ENCODE data around the gene MBD3. TPM values are rescaled to one million over a fixed set of nuclear protein-coding genes. Genes with fewer than 3 reads are reported as not detected.

MBD3 gene
- total RNA-seq, 1 donor from 2014 or later: 75.3 TPM

- no peak for DNase-seq (ENCODE audit: low read depth)
- TF ChIP-seq, protein P1, sequence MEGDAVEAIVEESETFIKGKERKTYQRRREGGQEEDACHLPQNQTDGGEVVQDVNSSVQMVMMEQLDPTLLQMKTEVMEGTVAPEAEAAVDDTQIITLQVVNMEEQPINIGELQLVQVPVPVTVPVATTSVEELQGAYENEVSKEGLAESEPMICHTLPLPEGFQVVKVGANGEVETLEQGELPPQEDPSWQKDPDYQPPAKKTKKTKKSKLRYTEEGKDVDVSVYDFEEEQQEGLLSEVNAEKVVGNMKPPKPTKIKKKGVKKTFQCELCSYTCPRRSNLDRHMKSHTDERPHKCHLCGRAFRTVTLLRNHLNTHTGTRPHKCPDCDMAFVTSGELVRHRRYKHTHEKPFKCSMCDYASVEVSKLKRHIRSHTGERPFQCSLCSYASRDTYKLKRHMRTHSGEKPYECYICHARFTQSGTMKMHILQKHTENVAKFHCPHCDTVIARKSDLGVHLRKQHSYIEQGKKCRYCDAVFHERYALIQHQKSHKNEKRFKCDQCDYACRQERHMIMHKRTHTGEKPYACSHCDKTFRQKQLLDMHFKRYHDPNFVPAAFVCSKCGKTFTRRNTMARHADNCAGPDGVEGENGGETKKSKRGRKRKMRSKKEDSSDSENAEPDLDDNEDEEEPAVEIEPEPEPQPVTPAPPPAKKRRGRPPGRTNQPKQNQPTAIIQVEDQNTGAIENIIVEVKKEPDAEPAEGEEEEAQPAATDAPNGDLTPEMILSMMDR (IDR thresholded peaks at IDR 0.05; ENCODE audit: insufficient read depth, low read length, severe bottlenecking): no peak
- no peaks in the 10 kb centered on the region for H3K27me3 ChIP-seq (ENCODE audit: control insufficient read depth, insufficient read depth, low read length)
- peak overlapping the region; percentile 96 for H3K4me3 ChIP-seq (ENCODE audit: low read depth, low read length)
- peaks cover 1% of the 10 kb centered on the region for H3K36me3 ChIP-seq (ENCODE audit: control insufficient read depth, insufficient read depth, low read length)
- FAIRE-seq: no peak
Measured at GRCh38 chr19:1591421-1592023, 1.1 kb downstream of the MBD3 start.

GRCh38 chr19:1590641-1591397, 1.8 kb downstream of the MBD3 start:
- peak overlapping the region; percentile 96 for H3K4me3 ChIP-seq (ENCODE audit: low read depth, low read length)
- peaks cover 2% of the 10 kb centered on the region for H3K36me3 ChIP-seq (ENCODE audit: control insufficient read depth, insufficient read depth, low read length)
- H3K27me3 ChIP-seq (ENCODE audit: control insufficient read depth, insufficient read depth, low read length): no peaks in the 10 kb centered on the region
- no peak for FAIRE-seq
- TF ChIP-seq, protein P1 (IDR thresholded peaks at IDR 0.05; ENCODE audit: insufficient read depth, low read length, severe bottlenecking): peak; percentile 59
- DNase-seq (ENCODE audit: low read depth): no peak

DNA sequence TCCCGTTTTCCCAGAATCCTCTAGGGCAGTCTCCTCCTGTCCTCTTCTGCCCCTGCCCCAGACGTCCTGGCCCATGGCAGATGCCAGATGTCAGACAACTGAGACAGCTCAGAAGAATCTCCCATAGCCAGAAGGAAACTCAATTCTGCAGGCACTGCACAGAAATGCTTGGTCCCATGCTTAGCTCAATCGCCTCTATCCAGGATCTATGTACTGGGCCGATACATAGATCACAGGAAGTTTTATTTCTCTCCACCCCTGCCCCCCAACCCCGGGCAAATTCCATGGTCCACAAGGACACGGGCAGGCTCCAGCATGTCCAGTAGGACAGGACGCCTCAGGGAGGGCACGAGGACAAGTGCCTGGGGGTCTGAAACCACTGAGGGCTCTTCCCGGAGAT, 4.8 kb downstream of the MBD3 start:
- DNase-seq (ENCODE audit: low read depth): no peak
- no peak for FAIRE-seq
- Histone ChIP-seq H3K27me3 (ENCODE audit: control insufficient read depth, insufficient read depth, low read length) (no peaks in the 10 kb centered on the region), H3K36me3 (ENCODE audit: control insufficient read depth, insufficient read depth, low read length) (peaks cover 8% of the 10 kb centered on the region), H3K4me3 (ENCODE audit: low read depth, low read length) (no peak overlapping the region)
- TF ChIP-seq, protein P1 (IDR thresholded peaks at IDR 0.05; ENCODE audit: insufficient read depth, low read length, severe bottlenecking): no peak

DNA sequence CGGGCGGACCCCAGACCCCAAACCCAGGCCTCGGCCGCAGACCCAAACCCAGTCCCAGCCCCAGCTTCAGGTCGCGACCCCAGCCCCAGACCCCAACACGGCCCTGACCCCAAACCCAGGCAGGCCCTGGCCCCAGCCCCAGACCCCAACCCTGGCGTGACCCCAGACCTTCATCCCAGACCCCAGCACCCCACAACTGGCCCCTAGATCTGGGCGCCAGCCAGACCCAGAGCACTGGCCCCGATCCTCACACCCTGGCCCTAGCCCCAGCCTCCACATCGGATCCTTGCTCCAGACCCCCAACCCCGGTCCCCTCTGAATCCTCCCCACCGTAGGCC, 7.5 kb downstream of the MBD3 start:
- Histone ChIP-seq H3K4me3 (ENCODE audit: low read depth, low read length) (no peak overlapping the region), H3K36me3 (ENCODE audit: control insufficient read depth, insufficient read depth, low read length) (peaks cover 24% of the 10 kb centered on the region), H3K27me3 (ENCODE audit: control insufficient read depth, insufficient read depth, low read length) (no peaks in the 10 kb centered on the region)
- FAIRE-seq: no peak
- no peak for DNase-seq (ENCODE audit: low read depth)
- TF ChIP-seq, protein P1 (IDR thresholded peaks at IDR 0.05; ENCODE audit: insufficient read depth, low read length, severe bottlenecking): no peak

GRCh38 chr19:1584500-1585242, 8.0 kb downstream of the MBD3 start:
- TF ChIP-seq, protein P1 (IDR thresholded peaks at IDR 0.05; ENCODE audit: insufficient read depth, low read length, severe bottlenecking): no peak
- no peak for FAIRE-seq

More at GRCh38 chr19:1584500-1585242, 8.0 kb downstream of the MBD3 start:
- H3K36me3 ChIP-seq (ENCODE audit: control insufficient read depth, insufficient read depth, low read length): peaks cover 27% of the 10 kb centered on the region
- DNase-seq (ENCODE audit: low read depth): no peak
- no peak overlapping the region for H3K4me3 ChIP-seq (ENCODE audit: low read depth, low read length)
- H3K27me3 ChIP-seq (ENCODE audit: control insufficient read depth, insufficient read depth, low read length): no peaks in the 10 kb centered on the region
